DND-41 (cell line): ENCODE data around the gene RNF175.

Experiments used
- ATAC-seq: fragments of 200-7000 bp; cut with Tn5 transposase; 3 replicates; pipeline ENCODE4 v1.9.1; 2021; ENCODE audit warnings: low read depth; ENCODE audit not compliant: insufficient read depth
- DNase-seq: peaks from one replicate; pipeline ENCODE4 v3.0.0-alpha.2; 2020
- H2AFZ ChIP-seq: 2 replicates; pipeline ENCODE4 v1.6.0; 2012; ENCODE audit warnings: low read depth, low read length
- H3K27ac ChIP-seq: 2 replicates; pipeline ENCODE4 v1.5.1; 2012; ENCODE audit warnings: low read length, inconsistent platforms
- H3K27me3 ChIP-seq: fragments of 200-600 bp; sonication (generic); 2 replicates; pipeline ENCODE4 v1.6.0; 2012; ENCODE audit warnings: low read length, mild to moderate bottlenecking, inconsistent platforms; ENCODE audit not compliant: insufficient read depth, poor library complexity
- H3K36me3 ChIP-seq: 2 replicates; pipeline ENCODE4 v1.5.1; 2012; ENCODE audit warnings: low read length, inconsistent platforms; ENCODE audit not compliant: insufficient read depth
- H3K4me1 ChIP-seq: 2 replicates; pipeline ENCODE4 v1.5.1; 2012; ENCODE audit warnings: mild to moderate bottlenecking, low read length; ENCODE audit not compliant: insufficient read depth
- H3K4me2 ChIP-seq: 2 replicates; pipeline ENCODE4 v1.6.0; 2012; ENCODE audit warnings: mild to moderate bottlenecking, moderate library complexity, low read length, inconsistent platforms; ENCODE audit not compliant: insufficient read depth
- H3K4me3 ChIP-seq, 2 experiments: fragments of 200-600 bp in 1 of 2; shearing (Covaris generic) in 1 of 2; 2 replicates each; pipeline ENCODE4 v1.5.1; 2012 to 2016; ENCODE audit warnings: inconsistent platforms in 2 of 2, low read length in 2 of 2, mild to moderate bottlenecking in 2 of 2, low read depth in 1 of 2, moderate library complexity in 1 of 2
- H3K79me2 ChIP-seq: 2 replicates; pipeline ENCODE4 v1.6.0; 2012; ENCODE audit warnings: low read length, inconsistent platforms; ENCODE audit not compliant: insufficient read depth
- H3K9ac ChIP-seq: 2 replicates; pipeline ENCODE4 v1.6.0; 2012; ENCODE audit warnings: low read depth, mild to moderate bottlenecking, inconsistent platforms, low read length, moderate library complexity
- H3K9me3 ChIP-seq: 2 replicates; pipeline ENCODE4 v1.5.1; 2012; ENCODE audit warnings: low read length, moderate library complexity, mild to moderate bottlenecking, inconsistent platforms; ENCODE audit not compliant: insufficient read depth, severe bottlenecking
- H4K20me1 ChIP-seq: 2 replicates; pipeline ENCODE4 v1.6.0; 2012; ENCODE audit warnings: low read length; ENCODE audit not compliant: insufficient read depth
- CTCF ChIP-seq: IDR thresholded peaks from 2 replicates; pipeline ENCODE4 v1.5.1; 2012; ENCODE audit warnings: borderline replicate concordance, low read length, moderate library complexity, mild to moderate bottlenecking; ENCODE audit not compliant: poor library complexity, severe bottlenecking; ENCODE audit errors: extremely low read depth
- EZH2 ChIP-seq: IDR thresholded peaks from 3 replicates; pipeline ENCODE4 v1.6.1; 2012; ENCODE audit warnings: borderline replicate concordance, low read depth, mild to moderate bottlenecking, moderate library complexity, low read length, inconsistent platforms; ENCODE audit not compliant: severe bottlenecking

The RNF175 gene

DNA sequence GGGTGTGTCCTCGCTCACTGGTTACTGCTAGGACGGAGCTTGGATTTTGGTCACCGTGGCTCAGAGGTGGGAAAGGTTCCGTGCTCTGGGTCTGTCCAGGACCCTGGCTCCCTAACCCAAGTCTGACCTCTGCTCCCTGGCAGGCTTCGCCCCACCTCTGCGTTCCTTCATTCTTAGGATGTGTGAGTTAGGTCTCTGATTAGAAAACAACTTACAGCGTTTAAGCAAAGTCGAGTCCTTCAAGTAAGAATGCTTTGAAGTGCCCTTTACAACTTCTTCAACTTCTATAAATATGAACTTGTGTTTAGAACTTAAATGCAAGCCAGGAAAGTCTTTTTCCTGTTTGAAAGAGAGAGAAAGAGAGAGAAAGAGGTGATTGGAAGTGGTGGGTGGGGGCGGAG lies 74.9 kb downstream of the RNF175 start:
- H3K4me1 ChIP-seq = no peaks in the 10 kb centered on the region
- H3K79me2 ChIP-seq = no peaks in the 10 kb centered on the region
- no peak overlapping the region for H3K4me2 ChIP-seq
- no peak overlapping the region for H3K9ac ChIP-seq
- no peaks in the 10 kb centered on the region for H4K20me1 ChIP-seq
- TF ChIP-seq CTCF (no peak), EZH2 (no peak)
- ATAC-seq (no peak), DNase-seq (no peak)
- no peak overlapping the region for H3K4me3 ChIP-seq
- H3K27ac ChIP-seq = no peak overlapping the region
- H2AFZ ChIP-seq = no peak overlapping the region
- no peaks in the 10 kb centered on the region for H3K27me3 ChIP-seq
- no peaks in the 10 kb centered on the region for H3K36me3 ChIP-seq
- peaks cover 14% of the 10 kb centered on the region for H3K9me3 ChIP-seq

DNA sequence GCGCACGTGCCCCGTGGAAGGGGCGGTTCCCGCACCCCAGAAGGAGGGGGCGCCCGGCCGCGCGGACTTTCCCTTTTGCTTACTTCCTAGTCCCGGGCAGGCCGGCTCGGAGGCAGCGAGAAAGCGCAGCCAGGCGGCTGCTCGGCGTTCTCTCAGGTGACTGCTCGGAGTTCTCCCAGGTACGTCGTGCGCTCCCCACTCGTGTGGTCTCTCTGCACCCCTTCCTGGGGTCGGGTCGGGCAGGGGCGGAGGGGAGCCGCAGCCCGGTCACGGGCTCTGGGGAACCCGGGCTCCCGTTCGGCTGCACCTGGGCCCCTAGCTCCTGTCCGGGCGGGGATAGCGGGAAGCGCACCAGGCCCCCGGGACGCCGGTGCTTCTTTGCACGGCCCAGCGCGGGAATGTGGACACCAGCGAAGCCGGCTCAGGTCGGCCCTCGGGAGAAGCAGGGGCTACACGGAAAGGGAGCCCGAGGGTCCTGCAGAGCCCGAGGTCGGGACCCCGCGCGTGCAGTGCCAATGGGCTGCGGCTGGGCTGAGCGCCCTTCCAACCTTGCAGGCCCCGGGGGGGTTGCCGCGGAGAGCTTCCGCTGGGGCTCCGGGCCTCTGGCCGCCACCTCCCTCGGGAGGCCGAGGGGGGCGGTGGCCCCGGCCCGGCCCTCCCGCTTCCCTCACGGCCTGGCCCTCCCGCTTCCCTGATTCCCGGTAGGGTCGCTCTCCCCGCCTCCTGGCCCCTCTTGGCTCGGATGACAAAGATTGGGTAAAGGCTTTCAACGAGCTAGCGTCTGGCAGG lies 75.4 kb downstream of the RNF175 start, which contains the start of gene TLR2:
Gene TLR2 (plus strand): TSS at position 99 of the 789 bp plus-strand sequence. CDS start 18,628 bp downstream, outside the sequence.
- H3K27me3 ChIP-seq = no peaks in the 10 kb centered on the region
- DNase-seq (no peak), ATAC-seq (no peak)
- no peak within 1 kb of the TSS for H3K27ac ChIP-seq
- no peak within 1 kb of the TSS for H3K4me3 ChIP-seq
- peaks cover 14% of the 10 kb centered on the region for H3K9me3 ChIP-seq
- H3K4me2 ChIP-seq = no peak within 1 kb of the TSS
- no peak within 1 kb of the TSS for H3K9ac ChIP-seq
- no peaks in the 10 kb centered on the region for H3K36me3 ChIP-seq
- no peaks in the 10 kb centered on the region for H3K4me1 ChIP-seq
- H2AFZ ChIP-seq = no peak within 1 kb of the TSS
- H4K20me1 ChIP-seq = no peaks in the 10 kb centered on the region
- H3K79me2 ChIP-seq = no peaks in the 10 kb centered on the region
- TF ChIP-seq EZH2 (no peak), CTCF (no peak)

GRCh38 chr4:153683763-153684181 lies 76.1 kb downstream of the RNF175 start:
- no peak overlapping the region for H3K4me3 ChIP-seq
- TF ChIP-seq EZH2 (no peak), CTCF (no peak)
- DNase-seq (no peak), ATAC-seq (no peak)
- no peak overlapping the region for H3K27ac ChIP-seq
- H3K9me3 ChIP-seq = peaks cover 12% of the 10 kb centered on the region
- H2AFZ ChIP-seq = no peak overlapping the region
- no peak overlapping the region for H3K4me2 ChIP-seq
- H3K27me3 ChIP-seq = no peaks in the 10 kb centered on the region
- H3K36me3 ChIP-seq = no peaks in the 10 kb centered on the region
- H3K9ac ChIP-seq = no peak overlapping the region
- no peaks in the 10 kb centered on the region for H4K20me1 ChIP-seq
- H3K79me2 ChIP-seq = no peaks in the 10 kb centered on the region
- H3K4me1 ChIP-seq = no peaks in the 10 kb centered on the region
